ENCODE measurements around the gene RPS6KA3.
"Not testable (repeated sequence)": the region's sequence is repeated elsewhere in the genome, so short reads cannot be mapped to it uniquely, and the experiment has no call there.

The RPS6KA3 gene

DNA sequence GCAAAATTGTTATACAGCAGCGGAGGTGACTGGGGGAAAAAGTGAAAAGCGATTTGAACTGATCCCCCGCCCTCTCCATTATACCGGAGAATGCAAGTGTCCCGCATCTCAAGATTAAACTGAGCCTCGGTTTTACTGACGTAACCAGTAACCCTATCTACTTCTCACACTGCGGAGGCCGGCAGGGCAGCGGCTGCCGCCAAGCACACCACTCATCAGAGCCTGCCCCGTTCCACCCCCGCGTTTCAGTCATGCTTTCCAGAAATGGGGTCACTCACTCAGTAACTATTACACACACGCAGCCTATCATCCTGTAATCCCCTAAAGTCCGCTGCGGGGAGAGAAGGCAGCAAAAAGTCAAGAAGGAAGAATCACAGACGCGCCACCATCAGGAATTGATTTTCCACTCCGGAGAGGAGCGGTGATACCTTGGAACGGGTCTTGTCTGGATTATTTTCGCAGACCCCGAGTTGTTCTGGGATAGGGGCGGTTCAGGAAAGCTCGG, 1.4 kb downstream of the RPS6KA3 start:
- DNase-seq = peak; percentile 72

DNA sequence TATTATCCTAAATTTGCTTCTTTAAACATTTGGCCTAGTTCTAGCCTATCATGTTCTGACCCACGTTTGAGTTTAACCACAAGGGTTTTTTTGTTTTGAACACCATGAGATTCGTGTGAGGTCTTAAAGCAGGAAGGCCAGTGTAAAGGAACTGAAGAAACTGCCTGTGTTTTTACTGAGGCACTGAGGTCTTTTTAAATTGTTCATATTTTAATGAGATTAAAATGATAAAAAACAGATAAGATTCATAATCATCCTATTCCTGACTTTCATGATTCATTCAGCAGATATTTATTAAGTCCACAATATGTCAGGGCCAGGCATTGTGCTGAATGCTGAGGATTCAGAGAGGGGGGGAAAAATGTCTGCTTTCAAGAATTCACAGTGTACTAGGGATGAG, 3.2 kb downstream of the RPS6KA3 start:
- DNase-seq = peak; percentile 32

DNA sequence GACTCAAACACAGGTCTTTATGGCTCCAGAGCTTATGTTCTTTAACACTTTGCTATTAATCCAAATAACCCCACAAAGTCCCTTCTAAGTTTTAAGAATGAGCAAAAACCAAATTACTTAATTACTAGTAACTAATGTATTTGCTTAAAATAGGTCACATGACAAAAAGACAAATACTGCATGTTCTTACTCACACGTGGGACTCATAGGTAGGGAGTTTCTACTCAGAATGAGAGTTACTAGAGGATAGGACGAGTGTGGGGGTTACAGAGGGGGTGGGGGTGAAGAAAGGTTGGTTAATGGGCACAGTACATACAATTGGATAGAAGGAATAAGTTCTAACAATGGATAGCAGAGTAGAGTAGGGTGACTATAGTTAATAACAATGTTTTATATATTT, 5.8 kb downstream of the RPS6KA3 start:
- DNase-seq = peak; percentile 23

DNA sequence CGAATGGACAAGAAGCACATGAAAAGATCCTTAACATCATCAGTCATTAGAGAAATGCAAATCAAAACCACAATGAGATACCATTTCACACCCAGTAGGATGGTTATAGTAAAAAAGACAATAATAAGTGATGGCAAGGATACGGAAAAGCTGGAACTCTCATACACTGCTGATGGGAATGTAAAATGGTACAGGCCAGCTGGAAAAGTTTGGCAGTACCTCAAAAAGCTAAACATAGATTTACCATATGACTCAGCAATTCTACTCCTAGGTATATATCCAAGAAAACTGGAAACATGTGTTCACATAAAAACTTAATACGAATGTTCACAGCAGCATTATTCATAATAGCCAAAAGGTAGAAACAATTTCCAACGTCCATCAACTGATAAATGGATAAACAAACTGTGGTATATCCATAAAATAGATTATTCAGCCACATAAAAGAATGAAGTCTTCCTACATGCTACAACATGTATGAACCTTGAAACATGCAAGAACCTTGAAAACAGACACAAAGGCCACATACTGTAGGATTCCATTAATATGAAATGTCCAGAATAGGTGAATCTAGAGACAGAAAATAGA, 11.9 kb downstream of the RPS6KA3 start:
- no peak for DNase-seq

DNA sequence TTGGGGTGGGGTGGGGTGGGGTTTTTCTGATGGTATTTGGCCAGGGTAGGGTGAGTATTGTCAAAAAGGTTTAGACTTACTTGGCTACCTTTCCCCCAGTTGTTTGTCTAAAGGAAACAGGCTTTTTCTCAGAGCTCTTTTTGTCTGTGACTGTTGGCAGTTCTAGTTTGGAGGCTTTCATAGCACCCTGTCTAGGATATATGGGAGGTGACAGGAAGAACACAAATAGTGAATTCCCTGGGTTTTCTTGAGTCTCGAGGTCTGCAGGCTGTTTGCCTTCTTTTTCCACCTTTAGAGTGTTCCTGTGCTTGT, 13.5 kb downstream of the RPS6KA3 start:
- no peak for DNase-seq

DNA sequence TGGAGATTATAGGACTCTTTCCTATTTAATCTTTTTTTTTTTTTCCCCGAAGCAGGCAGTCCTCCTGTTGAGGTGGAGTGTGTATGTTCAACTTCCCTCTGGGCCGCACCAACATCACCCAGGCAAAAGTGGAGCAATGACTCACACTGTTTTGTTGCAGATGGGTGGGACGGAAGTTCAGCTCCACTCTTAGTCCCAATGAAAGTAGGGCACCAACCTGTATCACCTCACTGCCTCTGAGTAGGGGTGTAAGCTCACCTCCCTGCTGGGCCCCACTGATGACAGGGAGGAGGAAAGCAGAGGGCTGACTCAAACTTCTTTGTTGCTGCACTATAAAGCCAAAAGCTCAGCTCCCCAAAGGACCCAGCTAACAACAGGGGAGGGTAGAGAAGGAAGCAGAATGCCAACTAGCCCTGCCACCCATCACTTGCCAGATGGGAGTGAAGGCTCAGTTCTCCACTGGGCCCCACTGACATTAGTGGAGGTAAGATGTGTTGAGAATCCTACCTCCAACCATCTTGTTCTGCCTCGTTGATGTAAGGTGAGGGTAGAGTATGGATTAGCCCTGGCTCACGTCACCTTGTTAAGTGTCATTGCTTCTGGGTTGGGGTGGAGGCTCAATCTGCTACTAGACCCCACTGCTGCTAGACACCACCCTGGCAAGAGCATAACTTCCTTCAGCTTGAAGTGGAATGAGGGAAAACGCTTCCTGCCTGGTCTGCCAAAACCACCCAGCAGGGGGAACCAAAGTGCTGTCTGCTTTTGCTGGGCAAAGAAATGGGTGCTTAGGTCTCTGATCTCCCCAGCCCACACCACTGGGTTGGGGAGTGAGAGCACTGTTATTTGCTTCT, 14.1 kb downstream of the RPS6KA3 start:
- peak; percentile 80 for DNase-seq

DNA sequence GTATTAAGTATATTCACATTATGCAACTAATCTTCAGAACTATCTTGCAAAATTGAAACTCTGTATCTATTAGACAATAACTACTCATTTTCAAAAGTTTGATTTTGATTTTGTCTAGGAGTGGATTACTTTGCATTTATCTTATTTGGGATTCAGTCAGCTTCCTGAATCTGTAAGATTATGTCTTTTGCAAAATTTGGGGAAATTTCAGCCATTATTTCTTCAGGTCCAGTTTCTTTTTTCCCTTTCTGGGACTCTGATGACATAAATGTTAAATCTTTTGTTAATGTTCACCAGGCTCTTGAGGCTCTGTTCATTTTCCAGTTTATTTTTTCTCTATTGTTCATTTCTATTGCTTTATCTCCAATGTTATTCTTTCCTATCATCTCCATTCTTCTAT, 15.0 kb downstream of the RPS6KA3 start:
- DNase-seq = no peak

DNA sequence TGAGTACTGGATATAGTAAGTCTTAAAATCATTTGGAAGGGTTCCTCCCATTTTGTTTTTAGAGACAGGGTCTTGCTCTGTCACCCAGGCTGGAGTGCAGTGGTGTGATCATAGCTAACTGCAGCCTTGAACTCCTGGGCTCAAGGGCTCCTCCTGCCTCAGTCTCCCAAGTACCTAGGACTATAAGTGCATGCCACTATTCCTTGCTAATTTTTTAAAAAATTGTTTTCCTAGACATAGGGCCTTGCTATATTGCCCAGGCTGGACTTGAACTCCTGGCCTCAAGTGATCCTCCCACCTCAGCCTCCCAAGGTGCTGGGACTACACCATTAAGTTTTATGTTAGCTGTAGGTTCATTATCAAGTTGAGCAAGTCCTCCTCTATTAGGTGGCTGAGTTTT, 16.6 kb downstream of the RPS6KA3 start:
- DNase-seq = not testable (repeated sequence)

DNA sequence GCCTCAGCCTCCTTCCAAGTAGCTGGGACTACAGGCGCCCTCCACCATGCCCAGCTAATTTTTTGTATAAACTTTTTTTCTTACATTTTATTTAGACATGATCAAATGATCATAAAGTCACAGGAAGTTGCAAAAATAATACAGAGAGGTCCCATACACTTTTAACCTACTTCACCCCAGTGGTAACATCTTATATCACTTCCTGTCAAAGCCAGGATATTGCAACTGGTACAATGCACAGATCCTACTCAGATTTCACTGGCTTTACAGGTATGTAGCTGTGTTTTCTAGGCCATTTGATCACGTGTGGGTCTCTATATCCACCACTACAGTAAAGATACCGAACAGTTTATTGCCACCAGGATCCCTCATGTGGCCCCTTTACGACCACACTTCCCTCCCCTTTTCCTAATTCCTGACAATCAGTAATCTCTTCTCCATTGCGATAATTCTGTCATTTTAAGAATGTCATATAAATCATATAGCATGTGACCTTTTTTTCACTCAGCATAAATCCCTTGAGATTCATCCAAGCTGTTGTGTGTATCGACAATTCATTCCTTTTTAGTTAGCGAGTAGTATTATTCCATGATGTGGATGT, 18.0 kb downstream of the RPS6KA3 start:
- DNase-seq = no peak

DNA sequence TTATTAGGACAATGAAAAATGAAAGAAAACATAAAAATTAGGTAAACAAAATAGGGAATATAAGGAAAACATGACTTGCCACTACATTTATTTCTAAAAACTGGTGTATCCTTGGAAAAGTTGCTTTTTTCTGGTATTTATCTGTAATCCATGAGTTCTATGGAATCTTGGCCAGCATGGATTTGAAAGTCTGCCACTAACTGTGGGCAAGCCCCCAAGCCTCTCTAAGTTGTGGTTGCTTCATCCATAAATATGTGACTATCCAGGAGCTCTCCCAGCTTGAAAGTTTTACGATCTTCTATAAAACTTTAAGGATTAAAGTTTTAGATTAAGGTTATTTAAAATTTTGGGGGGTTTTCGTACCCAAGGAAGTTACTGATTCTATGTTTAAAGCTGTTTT, 21.8 kb downstream of the RPS6KA3 start:
- DNase-seq = no peak

DNA sequence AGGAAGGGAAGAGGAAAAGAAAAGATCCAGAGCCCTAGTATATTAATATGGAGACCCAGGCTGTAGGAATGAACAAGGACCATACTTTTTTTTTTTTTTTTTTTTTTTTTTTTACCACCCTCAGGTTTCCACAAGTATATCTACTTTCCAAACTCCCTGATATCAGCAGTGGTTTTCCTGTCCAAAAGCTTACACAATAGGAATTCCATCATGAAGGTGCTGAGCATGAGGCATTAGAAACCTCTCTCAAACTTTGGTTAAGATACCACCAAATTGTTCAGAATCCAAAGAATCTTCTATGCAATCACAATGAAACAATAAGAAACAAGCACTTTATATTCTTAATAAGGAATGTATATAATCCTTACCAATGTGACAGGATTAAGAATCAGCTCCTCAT, 26.5 kb downstream of the RPS6KA3 start:
- no peak for DNase-seq

DNA sequence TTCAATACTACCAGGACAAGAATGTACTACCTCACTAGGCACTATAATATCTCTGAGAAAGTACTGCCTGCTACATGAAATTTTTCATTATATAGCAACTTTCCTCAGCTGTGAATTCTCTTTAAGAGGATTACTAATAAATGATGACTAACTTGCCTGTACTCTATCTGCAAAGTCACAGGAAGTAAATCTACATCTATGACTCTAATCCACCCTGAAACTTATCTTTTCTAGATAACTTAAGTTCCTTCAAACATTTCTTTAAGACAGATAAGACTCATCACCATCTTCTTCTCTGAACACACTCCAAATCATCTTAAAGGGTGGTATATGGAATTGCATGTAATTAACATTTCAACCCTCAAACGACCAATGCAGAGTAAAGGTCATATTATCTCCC, 28.8 kb downstream of the RPS6KA3 start:
- no peak for DNase-seq

DNA sequence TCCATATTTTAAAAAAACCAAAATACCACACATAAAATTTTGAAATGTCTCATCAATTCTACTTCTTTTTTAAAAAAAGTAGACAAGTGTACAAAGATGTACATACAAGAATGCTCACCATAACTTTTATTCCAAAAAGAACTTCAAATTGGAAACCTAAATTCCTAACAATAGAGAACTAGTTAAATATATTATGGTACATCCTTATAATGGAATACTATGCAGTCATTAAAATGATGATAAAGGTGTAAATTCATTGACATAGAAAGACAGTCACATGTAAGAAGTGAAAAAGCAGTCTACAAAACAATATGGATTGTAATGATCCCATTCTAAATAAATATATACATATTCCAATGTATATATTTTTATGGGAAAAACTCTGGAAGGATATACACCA, 31.0 kb downstream of the RPS6KA3 start:
- DNase-seq = no peak

DNA sequence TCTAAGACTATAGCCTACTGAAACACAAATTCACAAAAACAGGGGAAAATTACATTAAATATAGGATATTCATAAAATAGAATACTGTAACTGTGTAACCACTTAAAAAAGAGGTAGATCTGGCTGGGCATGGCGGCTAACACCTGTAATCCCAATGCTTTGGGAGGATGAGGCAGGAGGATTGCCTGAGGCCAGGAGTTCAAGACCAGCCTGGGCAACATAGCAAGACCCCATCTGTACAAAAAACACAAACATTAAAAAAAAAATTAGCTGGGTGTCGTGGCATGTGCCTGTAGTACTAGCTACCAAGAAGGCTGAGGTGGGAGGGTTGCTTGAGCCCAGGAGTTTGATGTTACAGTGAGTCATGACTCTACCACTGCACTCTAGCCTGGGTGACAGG, 33.4 kb downstream of the RPS6KA3 start:
- DNase-seq = no peak

DNA sequence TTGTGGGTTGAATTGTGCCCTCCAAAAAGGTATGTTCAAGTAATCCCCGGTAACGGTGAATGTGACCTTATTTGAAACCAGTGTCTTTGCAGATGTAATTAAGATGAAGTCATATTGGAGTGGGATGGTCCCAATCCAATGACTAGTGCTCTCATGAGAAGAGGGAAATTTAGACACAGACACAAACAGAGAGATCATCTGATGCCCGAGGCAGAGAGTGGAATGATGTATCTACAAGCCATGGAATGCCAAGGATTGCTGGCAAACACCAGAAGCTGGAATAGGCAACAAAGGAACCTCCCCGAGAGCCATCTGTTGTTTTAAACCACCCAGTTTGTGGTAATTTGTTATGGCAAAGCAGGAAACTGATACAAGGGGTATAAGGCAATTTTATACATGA, 35.1 kb downstream of the RPS6KA3 start:
- no peak for DNase-seq

DNA sequence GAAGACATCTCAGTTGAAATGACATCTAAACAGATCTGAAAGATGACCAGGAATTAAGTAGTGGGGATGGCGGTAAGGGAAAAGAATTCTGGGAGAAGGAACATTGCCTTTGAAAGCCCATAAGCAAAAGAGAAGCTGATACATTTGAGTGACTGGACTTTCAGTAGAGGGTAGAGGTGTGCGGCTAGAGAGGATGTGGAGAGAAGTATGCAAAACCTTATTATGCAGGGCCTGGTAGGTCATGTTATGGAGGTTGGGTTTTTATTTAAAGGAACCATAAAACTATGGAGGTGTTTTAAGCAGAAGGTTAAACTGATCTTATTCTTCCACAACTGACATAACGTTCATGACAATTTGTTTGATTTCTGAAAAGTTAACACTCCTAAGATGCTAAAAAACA, 36.3 kb downstream of the RPS6KA3 start:
- DNase-seq = no peak

DNA sequence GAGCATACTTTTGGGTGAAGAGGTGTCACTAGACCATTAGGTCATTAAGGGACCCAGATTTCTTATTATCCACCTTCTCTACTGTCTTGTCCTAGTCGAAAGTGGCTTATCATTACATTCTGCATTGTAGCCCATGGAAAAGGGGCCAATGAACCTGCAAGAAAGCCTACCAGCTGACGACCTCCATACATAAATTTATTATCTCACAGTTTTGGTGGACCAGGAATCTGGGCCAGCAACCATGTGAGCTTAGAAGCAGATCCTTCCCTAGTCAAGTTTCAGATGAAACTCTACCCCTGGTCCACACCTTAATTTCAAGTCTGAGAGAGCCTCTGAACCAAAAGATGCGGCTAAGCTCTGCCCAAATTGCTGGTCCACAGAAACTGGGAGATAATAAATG, 37.6 kb downstream of the RPS6KA3 start:
- DNase-seq = no peak

DNA sequence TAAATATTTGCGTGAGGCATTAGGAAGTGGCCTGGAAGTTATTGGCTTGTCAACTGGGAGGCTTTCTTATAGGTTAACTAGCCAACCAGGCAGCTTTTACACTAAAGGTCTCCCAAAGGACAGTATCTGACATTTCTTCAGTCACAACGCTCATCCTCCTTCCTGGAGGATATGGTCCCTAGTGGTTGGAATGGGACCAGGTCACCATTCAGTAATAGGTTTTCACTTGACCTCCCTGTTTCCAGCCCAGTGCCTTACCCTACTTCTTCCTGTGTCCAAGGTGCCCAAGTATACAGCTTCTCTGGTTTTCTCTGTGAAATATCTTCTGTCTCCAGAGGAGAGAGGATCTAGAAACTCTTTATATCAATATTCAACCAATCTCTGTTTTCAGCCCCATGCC, 38.5 kb downstream of the RPS6KA3 start:
- DNase-seq = no peak

DNA sequence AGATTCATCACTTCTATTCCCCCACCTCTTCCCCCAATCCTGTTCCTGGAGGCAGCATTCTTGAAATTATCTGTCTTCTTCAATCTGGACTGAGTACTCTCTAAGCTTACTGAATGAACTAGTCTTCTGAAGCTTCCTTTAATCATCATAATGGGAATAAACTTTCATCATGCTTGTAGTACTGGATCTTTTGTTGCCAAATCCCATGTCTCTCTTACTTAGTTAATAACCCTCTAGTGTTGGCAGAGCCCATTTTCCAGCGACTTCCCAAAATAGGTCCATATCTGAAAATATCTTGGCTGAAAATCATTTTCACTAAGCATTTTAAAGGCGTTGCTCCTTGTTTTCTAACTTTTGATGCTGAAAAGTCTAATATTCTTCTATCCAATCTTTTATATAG, 39.6 kb downstream of the RPS6KA3 start:
- no peak for DNase-seq

DNA sequence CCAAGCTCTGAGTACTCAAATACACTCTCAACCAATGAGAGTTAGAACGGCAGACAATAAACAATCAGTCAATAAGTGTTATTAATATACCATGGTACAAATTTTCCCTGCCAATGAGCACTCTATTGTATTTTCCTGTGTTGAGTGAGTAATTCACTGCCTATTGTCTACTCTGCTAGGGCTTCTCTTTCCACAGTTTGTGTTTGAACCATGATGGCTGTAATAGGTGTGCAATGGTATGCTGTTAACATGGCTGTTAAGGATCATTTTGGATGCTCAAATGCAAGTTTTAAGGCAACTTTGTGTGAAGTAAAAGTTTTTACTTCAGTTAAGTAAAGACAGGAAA, 41.2 kb downstream of the RPS6KA3 start:
- DNase-seq = no peak

DNA sequence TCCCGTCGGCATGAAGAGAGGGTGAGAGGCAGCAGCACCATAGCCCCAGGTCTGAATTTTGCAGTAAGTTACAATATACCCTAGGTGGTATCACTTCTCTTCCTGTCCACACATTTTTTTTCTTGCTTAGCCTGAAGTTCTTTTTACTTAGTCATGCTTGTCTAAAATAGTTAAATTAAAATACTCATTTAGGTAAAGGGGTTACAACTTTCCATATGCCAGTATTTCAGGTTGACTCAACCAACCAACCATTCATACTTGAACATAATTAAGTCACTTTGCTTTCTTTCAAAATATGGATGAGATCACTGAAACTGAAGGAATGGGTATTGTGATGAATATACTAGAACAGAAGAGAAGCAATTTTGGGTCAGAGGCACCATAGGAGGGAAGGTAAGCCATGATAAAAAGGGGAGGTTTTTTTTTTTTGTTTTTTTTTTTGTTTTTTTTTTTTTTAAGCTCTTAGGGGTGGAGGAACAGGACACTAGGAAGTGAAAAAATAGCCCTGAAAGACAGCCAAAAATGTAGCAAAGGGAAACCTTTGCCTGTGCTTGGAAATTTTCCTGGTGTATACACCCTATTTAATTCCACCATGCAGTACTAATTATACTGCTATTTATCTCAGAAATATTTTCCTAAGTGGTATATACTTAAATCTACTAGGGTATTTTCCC, 41.8 kb downstream of the RPS6KA3 start:
- DNase-seq = peak; percentile 65

DNA sequence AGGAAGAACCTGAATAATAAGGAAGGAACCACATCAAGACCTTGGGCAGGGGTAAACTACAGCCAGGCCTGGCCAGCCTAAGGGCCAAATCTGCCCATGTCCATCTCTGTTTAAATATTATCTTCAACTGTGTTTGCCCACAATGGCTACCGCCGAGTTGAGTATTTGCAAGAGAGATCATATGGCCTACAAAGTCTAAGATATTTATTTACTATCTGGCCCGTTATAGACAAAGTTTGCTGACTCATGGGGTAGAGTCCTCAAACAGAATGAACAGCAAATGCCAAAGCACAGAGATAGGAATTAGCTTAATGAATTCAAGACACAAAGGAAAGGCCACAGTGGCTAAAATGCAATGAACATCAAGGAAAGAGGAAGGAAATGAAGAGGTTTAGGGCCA, 44.8 kb downstream of the RPS6KA3 start:
- DNase-seq = no peak

DNA sequence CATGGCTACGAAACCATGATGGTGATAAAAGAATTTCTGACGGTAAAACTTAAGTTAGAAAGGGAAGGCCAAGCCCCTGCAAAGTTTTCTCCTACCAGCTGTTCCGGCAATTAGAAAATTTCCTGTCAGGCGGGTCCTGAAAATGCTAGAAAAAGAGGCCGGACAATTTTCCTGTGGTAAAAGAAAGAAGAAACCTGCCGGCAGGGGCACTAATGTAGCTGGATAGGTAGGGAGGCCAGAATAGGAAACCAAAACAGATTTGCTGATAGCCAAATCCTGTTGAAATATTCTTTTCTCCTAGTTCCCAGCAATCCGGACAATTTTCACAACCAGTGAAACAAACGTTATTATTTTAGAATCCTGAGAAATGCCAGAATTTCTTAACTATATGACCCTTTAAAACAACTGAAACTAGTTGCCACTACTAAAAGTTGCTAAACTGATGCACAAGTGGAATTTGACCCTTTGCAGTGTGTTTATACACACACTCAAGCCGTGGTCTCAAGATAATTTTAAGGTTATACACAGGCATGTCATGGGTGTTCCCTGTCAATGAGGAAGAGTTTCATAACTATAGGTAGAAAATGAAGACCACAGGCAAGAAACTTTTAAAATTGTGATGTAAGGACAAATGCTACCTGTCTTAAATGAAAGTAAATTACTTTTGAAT, 47.7 kb downstream of the RPS6KA3 start:
- DNase-seq = no peak

All from activated CD4-positive, alpha-beta T cell treated with anti-CD3 and anti-CD28 coated beads, Interleukin-2, Interleukin-6, amounts not matched to agents 100 ng/mL and 50 ng/mL, durations not matched to agents 16 hours and 8 hours (primary cell).